HG03135 (cell line): ENCODE data around the gene DDX10.
A peak's percentile ranks its signal among the peaks of the same experiment; 100 is the strongest.
"Not testable (repeated sequence)": the region's sequence is repeated elsewhere in the genome, so short reads cannot be mapped to it uniquely, and the experiment has no call there.

Experiments
- ATAC-seq: cut with Tn5 transposase; IDR thresholded peaks from one replicate; pipeline ENCODE4 v1.9.1; 2021; ENCODE audit warnings: mild to moderate bottlenecking, moderate library complexity; ENCODE audit not compliant: unreplicated experiment

Gene DDX10

GRCh38 chr11:108664730-108665525 lies at the start of gene DDX10:
Gene DDX10 (plus strand): TSS chr11:108665069. CDS start chr11:108665154, 85 bp downstream.
- ATAC-seq: peak; percentile 81

- ATAC-seq: no peak
Observed at GRCh38 chr11:108616549-108616948, 48.3 kb upstream of the DDX10 start.

- ATAC-seq: no peak
Observed at GRCh38 chr11:108617055-108617454, 47.8 kb upstream of the DDX10 start.

GRCh38 chr11:108618529-108618928 lies 46.3 kb upstream of the DDX10 start:
- no peak for ATAC-seq

GRCh38 chr11:108620958-108621772 lies 43.7 kb upstream of the DDX10 start:
- ATAC-seq: peak; percentile 83

GRCh38 chr11:108622341-108622740 lies 42.5 kb upstream of the DDX10 start:
- ATAC-seq: no peak

- no peak for ATAC-seq
Observed at GRCh38 chr11:108624196-108624925, 40.5 kb upstream of the DDX10 start.

- no peak for ATAC-seq
Observed at GRCh38 chr11:108628326-108628725, 36.5 kb upstream of the DDX10 start.

GRCh38 chr11:108628812-108629211 lies 36.1 kb upstream of the DDX10 start:
- no peak for ATAC-seq

- no peak for ATAC-seq
Observed at GRCh38 chr11:108629274-108629673, 35.6 kb upstream of the DDX10 start.

GRCh38 chr11:108632041-108632704 lies 32.7 kb upstream of the DDX10 start:
- ATAC-seq: no peak

- no peak for ATAC-seq
Observed at GRCh38 chr11:108635106-108635505, 29.8 kb upstream of the DDX10 start.

- no peak for ATAC-seq
Observed at GRCh38 chr11:108636222-108636621, 28.6 kb upstream of the DDX10 start.

GRCh38 chr11:108639146-108639545 lies 25.7 kb upstream of the DDX10 start:
- ATAC-seq: no peak

- not testable (repeated sequence) for ATAC-seq
Observed at GRCh38 chr11:108641752-108642151, 23.1 kb upstream of the DDX10 start.

GRCh38 chr11:108643974-108644373 lies 20.9 kb upstream of the DDX10 start:
- ATAC-seq: no peak

GRCh38 chr11:108645970-108646369 lies 18.9 kb upstream of the DDX10 start:
- ATAC-seq: no peak

- no peak for ATAC-seq
Observed at GRCh38 chr11:108647387-108647700, 17.5 kb upstream of the DDX10 start.

- peak; percentile 87 for ATAC-seq
Observed at GRCh38 chr11:108647701-108648527, 17.0 kb upstream of the DDX10 start.

- no peak for ATAC-seq
Observed at GRCh38 chr11:108648528-108648885, 16.4 kb upstream of the DDX10 start.
